ENCODE data around the gene TPH2.

Gene TPH2

DNA sequence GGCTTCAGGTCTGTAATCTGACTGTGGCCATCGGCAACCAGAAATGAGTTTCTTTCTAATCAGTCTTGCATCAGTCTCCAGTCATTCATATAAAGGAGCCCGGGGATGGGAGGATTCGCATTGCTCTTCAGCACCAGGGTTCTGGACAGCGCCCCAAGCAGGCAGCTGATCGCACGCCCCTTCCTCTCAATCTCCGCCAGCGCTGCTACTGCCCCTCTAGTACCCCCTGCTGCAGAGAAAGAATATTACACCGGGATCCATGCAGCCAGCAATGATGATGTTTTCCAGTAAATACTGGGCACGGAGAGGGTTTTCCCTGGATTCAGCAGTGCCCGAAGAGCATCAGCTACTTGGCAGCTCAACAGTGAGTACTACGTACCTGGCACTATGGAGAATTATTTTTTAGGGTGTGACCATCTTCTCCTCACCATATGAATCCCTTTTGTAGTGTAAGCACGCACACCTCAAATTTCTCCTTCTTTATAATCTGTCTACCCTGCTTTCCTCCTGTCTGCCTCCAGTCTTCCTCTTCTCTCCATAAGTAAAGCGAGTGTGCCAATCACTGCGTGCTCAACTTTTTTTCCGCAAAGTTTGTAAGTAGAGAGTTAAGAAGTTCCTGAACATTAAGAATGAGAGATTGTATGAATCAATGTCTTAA lies at the start of gene TPH2:
TSS of gene TPH2 (plus strand) at position 118 of the 658 bp plus-strand sequence. CDS start at position 260, 142 bp downstream.
- peak; percentile 51 for DNase-seq

DNA sequence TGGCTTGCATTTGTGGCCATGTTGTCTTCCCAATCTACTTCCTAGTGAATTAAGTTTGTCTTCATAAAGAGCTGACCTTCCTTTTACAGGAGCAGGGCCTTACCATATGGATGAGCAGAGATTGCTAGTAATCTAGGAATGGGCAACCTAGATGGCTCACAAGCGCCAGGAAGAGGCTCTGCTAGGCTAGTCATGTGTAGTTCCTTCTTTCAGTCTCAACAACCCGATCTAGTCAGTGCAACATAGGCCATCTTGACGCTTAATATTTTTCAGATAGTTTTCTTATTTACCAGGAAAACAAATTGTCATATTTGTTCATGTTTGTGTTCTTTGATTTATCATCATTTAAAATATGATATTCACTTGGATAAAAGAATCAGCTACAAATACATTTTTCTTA lies 48.2 kb upstream of the TPH2 start:
- DNase-seq, result no peak

DNA sequence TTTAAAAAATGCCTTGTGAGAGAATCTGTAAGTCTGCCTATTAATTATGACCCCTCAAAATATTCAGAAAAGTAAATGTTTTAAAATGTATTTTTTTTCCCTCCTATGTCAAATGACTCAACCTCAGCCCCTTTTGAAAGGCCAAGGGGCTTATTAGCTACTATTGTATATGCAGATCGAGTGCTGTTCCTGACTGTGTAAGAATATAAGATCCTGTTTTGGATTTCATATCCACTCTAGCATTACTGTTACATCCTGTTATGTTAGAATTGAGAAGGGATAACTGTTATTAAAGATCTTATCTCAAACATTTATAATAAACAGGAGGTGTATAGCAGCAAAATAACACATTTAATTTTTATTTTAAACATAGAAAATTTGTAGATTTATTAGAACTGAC lies 46.6 kb upstream of the TPH2 start:
- no peak for DNase-seq

DNA sequence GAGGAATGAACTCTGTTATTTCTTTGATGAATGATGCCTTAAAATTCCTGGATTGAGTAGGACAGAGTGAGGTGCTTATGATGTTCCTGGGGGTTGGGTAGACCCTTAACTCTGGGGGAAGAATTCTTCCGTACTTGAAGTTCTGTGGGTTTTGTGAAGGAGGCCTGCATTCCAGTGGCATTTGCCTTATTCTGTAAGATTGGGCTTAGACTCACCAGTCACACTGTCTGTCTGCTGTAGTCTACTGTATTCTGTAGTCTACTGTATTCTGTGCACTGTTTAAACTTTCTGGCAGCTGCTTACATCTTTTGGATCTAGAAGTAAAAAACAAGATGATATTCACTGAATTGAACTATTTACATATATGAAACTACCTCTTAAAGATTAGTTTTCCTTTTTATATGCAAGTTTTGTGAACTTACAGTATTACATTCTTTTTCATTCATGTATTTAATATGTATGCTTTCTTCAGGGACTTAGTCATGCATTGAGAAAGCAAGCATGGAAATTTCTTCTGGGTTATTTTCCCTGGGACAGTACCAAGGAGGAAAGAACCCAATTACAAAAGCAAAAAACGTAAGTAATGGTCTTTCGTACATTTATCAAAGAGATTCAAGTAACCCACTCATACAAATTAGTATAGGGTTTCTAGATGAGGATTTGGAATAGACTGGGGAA lies 42.3 kb upstream of the TPH2 start:
- no peak for DNase-seq

DNA sequence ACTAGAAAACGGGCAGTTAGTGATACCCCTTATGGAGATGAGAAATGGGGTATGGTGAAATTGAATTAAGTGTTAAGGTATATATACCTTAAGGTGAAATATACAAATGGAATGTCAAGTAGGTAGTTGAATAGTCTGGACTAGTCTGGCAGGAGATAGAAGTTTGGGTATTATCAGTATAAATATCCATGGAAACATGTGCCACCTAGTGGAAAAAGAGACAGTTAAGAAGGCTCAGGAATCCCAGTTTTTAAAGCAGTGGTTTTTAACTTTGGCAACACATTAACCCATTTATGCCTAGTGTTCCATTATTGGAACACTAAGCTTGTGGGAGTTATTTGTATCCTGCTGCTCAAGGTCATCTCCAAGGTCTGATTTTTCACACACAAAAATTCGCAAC lies 38.6 kb upstream of the TPH2 start:
- no peak for DNase-seq

DNA sequence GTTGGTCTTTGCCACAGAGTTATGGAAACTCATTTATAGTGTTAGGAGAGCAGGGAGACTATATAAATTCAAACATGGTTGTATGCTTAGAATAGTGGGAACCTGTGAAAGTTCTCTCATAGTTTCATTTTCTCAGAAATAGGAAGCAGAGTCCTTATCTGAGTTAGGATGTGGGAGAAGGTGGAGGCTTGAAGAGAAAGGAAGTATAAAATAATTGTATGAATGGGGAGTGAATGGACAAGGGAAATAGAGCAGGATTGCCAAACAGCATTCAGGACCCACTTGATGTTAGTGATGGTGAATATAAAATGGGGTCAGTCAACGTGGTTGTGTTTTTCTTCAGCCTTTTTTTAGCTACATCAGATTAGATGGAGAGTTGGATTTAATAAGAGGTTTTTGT lies 34.0 kb upstream of the TPH2 start:
- no peak for DNase-seq

DNA sequence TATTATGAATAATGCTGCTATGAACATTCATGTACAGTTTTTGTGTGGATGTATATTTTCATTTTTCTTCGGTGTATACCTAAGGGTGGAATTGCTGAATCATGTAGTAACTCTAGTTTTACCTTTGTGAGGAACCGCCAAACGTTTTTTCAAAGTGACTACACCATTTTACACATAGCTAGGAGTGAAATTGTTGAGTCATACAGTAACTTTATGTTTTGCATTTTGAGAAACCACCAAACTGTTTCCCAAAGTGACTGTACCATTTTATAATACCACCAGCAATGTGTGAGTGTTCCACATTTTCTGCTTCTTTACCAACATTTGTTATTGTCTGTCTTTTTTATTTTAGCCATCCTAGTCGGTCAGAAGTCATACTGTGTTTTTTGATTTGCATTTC lies 3.1 kb upstream of the TPH2 start:
- DNase-seq, result no peak

DNA sequence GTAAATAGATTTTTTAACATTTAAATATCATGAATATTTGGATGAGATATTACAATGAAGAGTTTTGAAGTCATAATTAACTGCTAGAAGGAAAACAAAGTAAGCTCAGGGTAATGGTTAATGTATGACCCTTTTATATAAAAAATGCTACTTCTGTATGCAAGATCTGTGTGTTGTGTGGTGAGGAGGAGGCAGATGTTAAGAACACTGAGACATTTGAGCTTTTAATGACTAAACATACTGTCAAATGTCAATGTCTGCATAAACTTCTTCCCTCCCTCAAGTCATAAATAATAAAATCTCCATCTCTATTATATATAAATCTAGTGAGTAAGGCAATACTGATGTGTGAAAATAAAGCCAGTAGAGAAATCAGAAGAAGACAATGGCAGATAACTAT lies 1.4 kb downstream of the TPH2 start:
- DNase-seq, result peak; percentile 12

DNA sequence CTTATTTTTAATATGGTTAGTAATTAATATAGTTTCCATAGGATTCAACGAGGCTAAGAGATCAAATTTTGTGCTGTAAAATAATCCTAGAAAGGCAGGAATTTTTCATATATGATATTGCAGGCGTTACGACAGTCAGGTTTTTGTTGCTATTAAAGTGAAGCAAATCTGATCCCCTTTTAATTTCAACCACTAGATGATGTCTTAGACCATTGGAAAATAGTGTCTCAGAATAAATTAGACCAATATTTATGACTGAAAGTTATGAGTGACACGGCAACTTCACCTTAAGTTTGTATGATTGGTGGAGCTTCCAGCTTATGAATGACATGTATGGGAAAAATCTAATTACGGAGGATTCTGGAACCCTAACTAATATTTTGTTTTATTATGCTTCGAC lies 2.5 kb downstream of the TPH2 start:
- no peak for DNase-seq

DNA sequence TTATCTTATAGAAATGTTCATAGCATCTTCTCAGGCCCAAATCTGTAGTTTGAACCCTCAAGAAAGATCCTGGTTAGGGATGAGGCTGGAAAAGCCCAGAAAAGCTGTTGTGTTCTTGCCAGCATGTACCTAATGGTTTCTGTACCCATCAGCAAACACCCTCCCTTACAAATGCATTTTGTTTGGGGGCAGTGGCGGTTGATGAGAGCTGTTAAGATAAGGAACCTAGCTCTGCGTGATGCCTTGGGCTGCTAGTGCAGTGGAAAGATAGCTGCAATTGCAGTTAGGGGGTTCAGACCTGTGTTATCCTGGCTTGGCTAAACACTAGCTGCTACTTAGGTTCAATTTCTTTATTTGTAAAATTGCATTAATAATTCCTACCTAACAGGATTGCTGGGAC lies 3.6 kb downstream of the TPH2 start:
- DNase-seq, result peak; percentile 22

DNA sequence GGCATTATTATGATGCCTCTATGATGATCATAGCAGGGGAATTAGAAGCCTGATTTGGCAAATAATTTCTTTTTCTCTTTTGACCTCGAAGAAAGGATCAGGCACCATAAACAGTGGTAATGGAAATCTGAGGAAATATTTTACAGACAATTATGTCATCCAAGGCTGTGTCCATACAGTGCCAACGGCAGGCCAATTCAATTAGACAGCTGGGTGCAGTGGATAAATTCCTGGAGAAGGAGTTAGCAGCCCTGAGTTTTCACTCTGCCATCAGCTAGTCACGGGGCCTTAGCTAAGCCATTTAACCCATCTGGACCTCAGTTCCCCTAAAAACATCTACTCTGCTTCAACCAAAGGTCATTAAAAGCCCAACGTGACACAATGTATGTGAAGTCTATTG lies 4.1 kb downstream of the TPH2 start:
- peak; percentile 41 for DNase-seq

DNA sequence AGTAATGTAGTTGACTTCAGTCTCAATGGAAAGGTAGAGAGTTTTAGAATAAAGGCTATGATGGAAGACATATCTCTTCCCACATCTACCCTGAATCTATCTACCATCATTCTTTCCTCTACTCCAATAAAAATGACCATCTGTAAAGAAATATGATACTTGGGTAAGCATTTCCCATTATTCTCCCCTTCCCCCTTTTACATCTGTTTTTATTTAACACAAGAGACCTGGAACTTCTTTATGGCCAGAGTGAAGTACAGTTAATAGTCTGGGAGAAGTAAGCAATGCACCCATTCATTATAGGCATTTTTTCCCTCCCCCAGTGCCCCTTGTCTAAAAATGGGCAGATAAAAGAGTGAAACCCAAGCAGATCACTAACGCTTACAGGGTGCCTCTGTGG lies 6.5 kb downstream of the TPH2 start:
- peak; percentile 83 for DNase-seq

DNA sequence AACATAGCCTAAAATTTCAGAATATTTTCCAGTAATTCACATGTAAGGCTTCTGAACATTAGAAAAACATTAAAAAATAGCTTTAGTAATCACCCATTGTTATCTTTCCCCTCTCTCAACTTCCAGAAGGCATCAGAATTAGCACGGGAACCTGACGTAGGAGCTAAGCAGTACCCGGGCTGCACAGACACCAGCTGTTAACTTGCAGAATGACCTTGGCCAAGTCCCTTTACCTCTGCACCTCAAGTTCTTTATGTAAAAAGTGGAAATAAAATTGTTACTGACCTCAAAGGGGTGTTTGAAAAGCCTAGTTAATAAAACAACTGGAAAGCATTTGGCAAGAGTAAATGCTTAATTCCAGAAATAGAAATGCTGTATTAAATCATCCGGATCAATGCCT lies 7.2 kb downstream of the TPH2 start:
- no peak for DNase-seq

DNA sequence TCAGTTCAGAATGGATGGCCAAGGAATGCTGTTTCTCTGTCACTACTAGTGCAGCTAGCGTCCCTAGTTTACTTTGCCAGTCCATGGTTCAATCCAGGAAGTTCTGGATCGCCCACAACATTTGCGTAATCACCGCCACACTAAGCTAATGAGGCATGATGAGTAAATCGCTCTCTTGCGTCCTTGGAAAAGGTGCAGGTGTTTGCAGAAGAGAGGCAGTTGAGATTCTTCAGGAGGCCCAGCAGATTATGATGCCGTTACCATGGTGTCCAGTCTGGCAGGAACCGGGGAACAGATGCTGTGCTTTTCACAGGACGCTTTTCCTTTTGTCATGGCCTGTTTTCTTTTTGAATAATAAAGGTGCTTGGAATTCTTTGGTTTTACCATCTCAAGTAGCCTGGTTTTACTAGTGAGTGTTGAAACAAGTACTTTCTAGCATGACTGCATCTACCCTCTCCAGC lies 9.0 kb downstream of the TPH2 start:
- DNase-seq, result peak; percentile 98

DNA sequence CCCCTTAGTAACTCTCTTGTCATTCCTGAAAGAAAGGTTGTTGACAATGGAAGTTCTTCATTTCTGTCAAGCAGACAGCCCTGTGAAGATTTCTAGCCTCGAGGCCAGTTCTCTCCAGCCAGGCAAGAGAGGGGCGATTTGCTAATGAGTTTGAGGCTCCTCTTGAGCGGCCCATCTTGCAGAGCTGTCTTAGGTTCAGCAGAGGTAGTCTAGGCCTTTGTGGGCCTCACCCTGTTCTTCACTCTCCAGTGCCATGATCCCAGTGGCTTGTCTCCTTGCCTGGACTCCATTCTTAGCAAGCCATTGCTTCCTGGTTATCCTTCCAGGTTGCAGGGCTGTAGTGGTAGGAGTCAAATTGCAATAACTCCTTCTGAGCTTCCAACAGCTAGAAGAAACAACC lies 9.7 kb downstream of the TPH2 start:
- peak; percentile 56 for DNase-seq

DNA sequence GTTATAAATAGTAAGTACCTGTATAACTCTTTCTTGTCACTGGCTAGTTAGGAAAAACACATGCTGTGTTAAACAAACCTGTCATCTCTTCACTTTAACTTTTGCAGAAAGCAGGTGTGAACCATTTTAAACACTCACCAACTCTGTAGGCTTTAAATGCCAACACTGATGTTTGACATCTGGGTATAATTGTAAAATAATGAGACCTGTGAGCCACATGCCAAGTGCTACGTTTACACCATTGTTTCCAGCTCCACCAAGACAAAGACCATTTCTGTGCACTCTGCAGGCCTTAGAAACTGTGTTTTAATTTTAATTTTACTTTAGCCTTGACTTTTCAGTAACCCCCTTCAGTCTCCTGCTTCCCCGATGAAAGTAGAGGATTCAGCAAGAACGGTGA lies 11.0 kb downstream of the TPH2 start:
- DNase-seq, result peak; percentile 68

DNA sequence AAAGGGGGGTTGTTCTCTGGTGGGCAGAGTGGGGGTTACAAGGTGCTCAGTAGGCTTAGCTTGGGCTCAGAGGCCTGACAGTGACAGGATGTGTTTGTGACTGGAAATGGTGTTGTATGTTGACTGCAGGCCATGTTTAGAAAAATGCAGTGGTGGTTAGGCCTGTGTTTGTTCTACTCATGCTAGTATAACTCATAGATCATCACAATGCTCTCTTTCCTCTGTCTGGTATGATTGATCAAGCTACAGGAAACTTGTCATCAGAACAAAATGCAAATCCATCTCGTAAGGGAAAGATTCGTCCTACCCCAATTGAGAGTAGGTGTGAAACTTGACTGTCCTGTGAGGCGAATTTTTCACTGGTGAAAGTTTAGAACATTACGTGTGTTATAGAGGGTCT lies 11.8 kb downstream of the TPH2 start:
- DNase-seq, result no peak

DNA sequence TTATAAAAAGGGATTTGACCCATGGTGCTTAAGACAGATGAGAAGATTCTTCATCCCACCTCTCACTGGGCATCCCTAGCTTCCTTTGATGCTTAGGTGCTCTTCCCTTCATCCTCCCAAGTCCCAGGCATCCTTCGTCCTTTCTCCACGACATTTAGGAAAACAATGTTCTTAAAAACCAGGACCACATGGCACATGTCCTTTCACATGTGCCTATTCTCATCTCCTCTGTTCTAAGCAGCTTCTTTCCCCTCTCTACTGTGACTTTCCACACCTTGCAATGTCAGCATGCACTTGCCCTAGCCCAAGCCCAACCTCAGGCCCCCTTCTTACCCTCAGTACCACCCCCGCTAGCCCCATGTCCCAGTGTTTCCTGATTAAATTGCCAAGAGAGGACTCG lies 12.2 kb downstream of the TPH2 start:
- no peak for DNase-seq

DNA sequence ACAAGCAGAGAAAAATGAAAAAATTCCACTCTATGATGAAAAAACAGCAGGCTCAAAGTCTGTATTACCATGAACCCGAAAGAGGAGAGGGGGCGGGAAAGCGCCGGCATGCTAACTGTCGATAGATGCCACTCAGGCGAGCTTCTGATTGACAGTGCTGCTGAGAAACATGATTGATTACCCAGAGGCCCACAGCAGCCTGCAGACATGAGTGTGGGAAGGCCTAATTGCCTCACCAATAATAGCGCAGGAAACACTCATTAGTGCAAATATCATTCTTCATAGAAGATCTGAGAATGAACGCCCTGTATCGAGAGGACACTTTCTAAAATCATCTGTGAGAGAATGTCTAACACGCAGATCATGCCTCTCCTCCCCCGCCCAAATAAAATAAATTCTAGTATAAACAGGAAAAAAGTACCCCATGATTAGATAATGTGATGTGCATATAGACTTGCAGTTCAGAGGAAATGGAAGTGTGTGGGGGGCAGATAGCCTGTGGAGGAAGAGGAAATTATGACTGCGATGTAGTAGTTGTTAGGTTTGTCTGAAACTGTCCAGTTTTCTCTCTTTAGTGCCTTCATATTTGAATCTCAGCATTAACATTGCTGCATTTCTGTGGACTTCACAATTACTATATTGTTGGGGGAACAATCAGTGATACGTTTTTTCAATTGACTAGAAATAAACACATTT lies 15.6 kb downstream of the TPH2 start:
- DNase-seq, result no peak

DNA sequence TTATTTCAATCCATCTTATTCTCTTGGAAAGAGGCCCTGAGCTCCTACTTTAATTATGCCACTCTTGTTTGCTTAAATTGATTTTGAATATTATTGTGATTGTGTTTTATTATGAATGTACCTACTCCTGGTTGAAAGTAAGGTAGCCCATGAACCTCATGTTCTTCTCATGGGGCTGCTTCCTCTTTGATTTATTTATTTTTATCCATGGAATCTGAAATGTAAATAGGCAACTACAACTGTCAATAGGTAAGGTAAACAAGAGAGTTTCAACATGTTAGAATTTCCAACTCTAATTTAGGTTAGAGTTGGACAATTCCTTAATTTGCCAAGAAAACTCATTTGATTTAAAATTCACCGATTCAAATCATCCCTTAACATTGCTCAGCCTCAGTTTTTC lies 16.2 kb downstream of the TPH2 start:
- no peak for DNase-seq

DNA sequence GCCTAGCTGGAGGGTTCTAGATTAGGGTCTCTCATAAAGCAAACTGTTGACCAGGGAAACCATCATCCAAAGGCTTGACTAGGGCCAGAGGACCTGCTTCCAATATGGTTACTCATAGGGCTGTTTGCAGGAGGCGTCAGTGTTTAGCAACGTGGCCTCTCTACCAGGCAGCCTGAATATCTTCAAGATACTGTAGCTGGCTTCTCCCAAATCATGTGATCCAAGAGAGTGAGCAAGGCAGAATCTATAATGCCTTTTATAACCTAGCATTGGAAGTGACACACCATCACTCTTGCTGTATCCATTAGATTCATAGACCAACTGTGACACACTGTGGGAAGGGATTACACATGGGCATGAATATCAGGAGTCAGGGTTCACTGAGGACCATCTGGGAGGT lies 17.3 kb downstream of the TPH2 start:
- DNase-seq, result peak; percentile 7

DNA sequence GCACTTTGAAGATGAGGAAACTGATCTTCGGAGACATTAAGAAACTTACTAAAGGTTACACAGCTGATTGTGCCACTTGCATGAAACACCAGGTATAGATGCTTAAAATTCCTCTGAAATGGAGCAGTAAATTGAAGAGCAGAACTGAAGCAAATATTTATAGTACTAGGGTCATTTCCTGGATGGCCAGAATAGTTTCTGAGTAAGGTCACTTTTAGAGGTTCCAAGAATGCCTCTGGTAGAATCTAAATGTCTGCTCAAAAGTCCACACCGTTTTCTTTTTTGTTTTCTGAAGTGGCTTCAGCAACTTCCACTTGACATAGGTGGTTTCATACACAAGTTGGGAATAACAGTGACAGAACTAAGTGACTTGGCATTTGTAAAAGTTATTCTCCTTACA lies 19.4 kb downstream of the TPH2 start:
- no peak for DNase-seq

DNA sequence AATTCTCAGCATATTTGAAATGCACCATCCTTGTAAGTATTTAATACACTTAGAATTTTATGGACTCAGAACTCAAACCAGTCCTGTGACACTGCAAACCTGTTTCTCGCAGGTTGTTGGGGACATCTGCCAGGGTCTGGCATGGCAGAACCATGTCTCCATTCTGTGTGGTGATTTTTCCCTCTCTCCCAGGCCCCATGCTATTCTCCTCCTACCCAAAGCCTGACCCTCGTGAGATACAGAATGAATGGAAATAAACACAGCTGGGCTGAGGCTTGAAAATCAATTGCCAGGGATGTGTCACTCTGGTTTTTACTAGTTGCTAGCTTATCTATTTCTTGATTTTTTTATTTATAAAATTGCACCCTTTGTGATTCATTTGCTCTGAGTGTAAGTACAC lies 19.8 kb downstream of the TPH2 start:
- DNase-seq, result no peak

DNA sequence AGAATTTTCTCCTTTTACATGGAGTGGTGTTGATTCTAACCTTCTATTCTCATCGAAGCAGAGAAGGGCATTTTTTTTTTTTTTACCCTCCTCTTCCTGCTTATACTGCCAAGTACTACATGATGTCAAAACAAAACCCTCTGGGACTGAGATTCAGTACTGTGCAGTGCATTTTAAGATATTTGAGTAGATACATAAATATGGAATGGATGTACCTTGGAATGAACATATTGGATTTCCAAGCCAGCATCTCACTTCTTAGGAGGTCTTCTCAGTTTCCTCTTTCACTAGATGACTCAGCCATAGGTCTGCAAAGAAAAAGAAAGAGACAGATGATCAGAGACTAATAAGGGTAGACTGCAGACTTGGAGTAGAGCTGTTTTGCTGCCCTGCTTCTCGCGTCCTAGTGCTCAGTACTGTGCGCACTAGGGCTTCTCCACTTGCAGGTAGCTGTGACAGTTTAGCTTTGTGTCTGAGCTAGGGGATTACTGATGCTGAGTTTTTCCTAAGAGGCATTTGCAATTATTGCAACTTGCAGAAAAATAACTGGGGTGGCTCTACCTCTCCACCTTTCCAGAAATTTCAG lies 20.4 kb downstream of the TPH2 start:
- peak; percentile 31 for DNase-seq
